CD4-positive, alpha-beta T cell treated with Interleukin-17A for 1 hour (primary cell): ENCODE data around the gene MAN2B2.
A peak's percentile ranks its signal among the peaks of the same experiment; 100 is the strongest.
"Not testable (repeated sequence)": the region's sequence is repeated elsewhere in the genome, so short reads cannot be mapped to it uniquely, and the experiment has no call there.

Source experiments
- DNase-seq: peaks from one replicate; pipeline ENCODE4 v3.0.0-alpha.2; 2020

The MAN2B2 gene

DNA sequence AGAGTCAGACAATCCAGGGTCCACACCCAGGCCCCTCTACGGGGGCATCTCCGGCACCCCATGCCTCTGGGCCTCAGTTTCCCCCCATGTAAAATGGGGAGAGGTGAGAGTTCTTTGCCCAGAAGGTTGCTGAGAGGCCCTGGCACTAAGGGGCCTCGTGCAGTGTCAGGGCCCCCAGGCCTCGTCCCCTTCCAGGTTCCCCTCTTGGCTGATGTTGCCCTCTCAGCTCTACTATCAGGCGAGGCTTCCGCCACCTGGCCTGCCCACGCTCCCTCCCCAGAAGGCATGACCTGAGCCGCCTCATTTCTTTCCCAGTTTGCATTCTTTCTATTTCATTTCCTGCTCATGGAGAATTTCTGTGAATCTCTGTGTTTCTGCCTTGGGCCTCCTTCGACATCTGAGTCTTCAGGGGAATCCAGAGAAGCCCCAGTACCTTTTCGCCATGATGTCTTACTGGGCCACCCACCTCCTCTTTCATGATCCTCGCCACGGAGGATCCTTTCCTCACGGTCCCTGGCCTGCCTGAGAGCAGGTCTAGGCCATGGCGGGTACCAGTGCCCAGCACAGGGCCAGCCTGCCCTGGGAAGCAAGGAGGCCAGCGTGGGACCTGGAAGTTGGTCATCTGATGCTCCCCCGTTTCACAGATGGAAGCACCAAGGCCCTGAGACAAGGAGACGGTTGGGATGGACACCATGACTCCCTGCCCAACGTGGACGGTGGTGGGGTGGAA is 43.6 kb downstream of the MAN2B2 start:
- DNase-seq = no peak

DNA sequence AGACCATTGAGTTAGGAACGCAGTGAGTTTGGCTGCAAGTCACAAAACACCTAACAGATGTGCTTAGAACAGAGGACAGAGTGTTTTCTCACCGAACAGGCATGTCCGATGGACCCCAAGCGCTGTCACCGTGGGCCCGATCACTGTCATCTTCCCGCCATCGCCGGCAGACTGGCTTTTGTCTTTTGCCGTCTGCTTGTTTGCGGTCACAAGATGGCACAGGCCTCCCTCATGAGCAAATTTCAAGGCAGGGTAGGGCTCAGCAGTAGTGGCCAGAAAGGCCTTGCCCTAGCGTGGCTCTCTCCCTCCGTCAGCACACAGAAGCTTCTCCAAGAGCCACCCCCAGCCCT is 44.1 kb downstream of the MAN2B2 start:
- no peak for DNase-seq

DNA sequence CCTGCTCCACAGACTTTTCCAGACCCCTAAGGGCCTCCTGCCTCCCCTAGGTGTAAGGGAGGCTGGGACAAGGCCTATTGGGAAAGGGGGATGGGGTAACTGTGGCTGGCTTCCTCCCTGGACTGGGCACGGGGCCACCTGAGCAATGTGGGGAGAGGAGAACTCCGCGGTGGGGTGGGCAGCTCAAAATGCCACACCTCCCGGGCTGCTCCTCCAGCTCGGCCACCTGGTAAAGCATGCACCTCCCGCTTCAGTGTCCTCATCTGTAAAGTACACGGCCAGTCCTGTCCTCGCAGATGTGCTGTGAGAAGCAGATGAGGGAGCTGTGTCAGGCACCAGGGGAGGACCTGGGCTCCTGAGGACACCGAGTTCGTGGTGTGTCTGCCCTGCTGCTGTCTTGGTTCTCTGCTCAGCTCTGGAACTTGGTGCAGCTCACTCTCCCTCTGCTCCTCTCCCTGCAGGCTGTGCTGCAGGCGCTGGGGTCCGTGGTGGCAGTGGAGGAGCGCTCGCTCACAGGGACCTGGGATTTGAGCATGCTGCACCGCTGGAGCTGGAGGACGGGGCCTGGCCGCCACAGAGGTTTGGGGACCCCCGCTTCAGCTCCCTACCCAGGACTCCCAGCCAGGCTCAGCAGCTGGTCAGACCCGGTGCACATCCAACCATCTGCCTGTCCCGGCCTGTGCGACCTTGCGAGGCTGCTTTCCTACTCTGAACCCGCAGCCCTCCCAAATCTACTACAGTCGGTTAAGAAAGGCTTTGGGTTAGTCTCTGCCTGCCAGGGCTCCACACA is 44.7 kb downstream of the MAN2B2 start:
- no peak for DNase-seq

DNA sequence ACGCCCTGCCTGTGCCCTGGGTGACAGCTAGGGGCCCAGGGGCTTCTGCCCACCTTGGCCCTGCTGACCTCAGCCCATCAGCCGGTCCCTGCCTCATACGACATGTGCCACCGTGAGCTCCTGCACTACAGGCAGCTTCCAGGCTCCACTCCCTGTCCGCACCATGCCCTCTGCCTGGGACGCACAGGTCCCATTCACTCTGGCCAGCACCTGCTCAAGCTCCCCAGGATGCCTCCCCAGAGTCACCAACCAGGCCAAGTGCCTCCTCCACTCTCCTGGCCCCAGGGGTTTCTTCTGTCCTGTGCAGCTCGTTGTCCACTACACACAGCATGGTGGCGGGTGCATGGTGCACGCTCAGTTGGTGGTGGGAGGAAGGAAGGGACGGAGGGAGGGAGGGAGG is 45.3 kb downstream of the MAN2B2 start:
- no peak for DNase-seq

DNA sequence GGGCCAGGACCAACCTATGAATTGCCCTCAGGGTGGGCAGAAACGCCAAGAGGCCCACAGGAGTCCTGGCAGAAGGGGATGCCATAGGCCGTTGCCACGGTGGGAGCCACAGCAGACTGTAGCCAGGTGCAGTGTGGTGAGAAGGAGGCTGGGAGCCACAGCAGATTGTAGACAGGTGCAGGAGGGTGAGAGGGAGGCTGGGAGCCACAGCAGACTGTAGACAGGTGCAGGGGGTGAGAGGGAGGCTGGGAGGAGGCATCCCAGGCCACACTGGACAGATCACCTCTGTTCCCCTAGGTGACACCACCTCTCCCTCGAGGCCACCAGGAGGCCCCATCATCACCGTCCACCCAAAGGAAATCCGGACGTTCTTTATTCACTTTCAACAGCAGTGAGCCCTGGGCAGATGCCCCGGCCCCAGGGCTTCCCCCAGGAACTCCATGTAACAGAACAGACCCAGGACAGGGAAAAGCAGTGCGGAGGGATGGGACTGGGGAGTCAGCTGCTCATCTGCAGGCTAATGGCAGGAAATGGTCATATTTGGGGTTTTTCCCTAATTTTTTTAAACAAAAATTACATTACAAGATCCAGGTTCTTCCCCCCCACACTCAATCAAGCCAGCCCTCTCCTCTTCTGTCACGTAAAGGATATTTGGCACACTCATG is 46.0 kb downstream of the MAN2B2 start:
- DNase-seq = no peak

DNA sequence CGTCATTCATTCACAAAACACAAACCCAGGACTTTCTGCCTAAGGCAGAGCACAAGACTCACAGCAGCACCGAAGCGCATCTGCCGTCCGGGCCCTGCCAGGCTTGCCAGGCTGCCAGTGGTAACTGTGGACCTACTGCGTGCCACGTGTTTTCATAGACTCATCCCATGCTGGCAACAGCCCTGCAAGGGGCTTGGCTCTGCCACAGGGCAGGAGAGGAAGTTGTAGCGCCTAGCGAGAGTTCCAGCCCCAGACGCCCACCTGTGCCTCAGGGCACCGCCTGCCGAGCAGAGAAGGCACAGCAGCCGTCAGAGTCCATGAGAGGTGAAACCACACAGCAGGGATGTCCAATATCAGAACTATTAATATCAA is 46.6 kb downstream of the MAN2B2 start:
- no peak for DNase-seq

DNA sequence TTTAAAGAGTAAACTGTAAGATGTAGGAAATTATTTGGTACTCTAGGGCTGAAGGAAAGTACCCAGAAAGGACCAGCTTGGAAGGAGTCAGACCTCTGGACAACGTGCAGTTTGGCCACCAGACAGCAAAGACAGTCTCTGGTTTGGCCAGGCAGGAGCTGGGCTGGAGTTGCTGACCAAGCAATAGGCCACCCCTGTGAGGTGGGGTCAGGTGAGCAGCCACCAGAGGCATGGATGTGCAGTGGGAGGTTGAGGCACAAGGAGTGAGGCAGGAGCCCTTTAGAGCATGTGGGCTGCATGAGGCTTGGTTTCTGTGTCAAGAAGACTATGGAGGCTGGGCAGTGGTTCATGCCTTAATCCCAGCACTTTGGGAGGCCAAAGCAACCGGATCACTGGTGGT is 47.8 kb downstream of the MAN2B2 start:
- DNase-seq = no peak

DNA sequence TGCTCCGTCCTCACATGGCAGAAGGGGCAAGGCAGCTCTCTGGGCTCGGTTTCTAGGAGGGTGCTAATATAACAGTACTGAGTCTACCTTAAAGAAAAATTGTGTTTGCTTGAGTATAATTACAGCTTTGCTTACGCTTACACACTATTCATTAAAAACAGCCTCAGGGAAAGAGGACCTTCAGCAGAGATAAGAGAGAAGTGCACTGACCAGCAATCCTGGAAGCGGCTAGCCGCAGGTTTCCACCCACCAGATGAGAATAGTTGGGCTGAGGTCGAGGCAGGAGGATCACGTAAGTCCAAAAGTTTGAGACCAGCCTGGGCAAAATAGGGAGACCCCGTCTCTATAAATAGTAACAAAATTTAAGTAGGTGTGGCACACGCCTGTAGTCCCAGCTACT is 50.3 kb downstream of the MAN2B2 start:
- no peak for DNase-seq

DNA sequence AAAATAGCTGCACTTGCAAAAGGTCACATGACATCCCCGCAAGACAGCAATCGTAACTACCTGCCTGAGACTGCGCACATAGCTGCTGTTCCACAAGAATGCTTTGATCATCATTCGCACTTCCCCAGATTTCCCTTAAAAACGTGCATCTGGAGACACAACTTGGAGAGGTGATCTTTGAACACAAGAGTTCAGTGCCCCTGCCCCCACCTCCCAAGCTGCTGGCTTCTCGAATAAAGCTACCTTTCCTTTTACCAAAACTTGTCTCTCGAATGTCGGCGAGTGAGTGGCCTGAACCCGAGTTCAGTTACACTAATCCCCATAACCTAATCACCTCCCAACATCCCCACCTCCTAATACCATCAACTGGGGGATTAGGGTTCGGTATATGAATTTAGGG is 51.1 kb downstream of the MAN2B2 start:
- no peak for DNase-seq

DNA sequence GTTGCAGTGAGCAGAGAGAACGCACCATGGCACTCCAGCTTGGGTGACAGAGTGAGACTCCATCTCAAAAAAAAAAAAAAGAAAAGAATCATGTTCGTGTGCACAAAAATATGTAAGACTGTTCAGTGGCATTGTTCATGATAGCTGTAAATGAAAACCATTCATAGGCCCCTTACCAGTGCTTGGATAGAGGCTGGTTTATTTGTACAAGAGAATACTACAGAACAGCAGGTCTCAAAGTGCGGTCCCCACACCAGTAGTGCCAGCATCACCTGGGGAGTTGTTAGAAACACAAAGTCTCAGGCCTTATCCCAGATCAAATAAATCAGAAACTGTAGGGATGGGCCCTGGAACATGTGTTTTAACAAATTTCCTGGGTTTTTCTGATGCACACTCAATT is 52.8 kb downstream of the MAN2B2 start:
- no peak for DNase-seq

DNA sequence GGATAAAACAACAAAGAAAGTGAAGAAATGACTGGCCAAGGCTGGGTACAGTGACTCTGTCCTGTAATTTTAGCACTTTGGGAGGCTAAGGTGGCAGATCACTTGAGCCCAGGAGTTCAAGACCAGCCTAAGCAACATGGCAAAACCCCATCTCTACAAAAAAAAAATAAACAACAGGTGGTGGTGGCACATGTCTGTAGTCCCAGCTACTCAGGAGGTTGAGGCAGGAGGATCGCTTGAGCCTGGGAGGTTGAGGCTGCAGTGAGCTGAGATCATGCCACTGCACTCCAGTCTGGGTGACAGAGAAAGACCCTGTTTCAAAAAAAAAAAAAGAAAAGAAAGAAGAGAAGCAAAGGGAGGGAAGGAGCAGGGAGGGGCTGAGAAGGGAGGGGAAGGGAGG is 53.5 kb downstream of the MAN2B2 start:
- DNase-seq = not testable (repeated sequence)

DNA sequence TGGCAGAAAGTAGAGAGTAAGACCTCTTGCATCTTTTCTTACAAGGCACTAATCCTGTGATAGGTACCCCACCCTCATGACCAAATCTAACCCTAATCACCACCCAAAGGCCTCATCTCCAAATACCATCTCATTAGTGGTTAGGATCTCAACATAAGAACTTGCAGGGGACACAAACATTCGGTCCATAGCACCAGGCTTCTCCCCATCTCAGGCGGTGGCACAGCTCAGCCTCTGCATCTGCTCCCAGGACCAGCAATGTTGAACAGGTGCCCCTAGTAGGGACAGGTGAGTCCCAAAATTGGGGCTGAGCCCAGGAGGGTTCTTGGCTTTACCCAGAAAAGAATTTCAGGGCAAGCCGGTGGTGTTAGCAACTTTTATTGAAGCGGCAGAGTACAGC is 57.1 kb downstream of the MAN2B2 start:
- DNase-seq = no peak

DNA sequence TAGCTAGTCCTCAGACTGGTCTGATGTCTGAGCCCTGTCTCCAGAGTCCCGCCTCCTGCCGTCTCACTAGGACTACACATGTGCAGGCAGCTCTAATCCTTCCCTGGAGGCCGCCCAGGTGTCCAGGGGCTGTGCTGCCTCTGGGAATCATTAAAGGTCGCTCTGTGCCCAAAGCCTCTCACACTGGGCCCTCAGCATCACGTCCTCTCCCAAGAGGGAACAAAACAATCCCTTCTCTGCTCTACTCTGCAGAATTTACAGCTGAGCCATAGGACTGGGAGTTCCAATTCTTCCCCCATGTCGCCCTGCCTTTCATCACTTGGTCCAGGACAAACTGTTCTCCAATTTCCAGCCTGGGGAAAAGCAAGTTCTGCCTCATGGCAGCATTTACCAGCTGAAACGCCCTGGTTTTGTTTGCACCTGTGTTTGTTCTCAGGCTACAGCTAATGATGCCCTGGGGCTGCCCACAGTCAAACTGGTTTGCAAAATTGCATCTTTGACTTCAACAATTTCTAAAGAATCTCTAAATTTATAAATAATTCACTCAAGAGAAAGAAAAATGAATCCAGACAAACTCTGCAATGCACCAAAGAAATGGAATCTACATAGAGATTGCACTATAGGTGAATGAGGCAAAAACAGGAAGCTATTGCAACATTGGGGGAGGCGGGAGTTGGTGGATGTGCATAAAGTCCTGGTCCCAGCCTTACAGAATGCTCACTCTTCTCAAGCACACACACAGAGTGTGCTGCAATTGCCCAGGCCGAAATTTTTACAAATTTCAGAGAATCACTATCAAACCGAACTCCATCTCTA is 58.3 kb downstream of the MAN2B2 start:
- DNase-seq = no peak

DNA sequence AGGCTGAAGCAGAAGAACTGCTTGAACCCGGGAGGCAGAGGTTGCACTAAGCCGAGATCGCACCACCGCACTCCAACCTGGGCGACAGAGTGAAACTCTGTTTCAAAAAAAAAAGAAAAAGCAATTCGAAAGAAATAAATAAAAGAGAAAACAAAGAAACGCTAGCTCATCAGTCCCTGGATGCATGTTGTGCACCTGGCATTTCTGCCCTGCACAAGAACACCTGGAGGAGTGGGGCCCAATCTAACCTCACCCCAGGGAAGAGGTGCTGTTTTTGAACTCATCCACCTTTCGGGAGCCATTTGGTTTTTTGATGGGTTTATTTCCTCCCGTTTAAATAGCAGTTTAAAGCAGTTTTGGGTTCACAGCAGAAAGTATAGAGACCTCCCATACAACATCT is 59.8 kb downstream of the MAN2B2 start:
- no peak for DNase-seq

DNA sequence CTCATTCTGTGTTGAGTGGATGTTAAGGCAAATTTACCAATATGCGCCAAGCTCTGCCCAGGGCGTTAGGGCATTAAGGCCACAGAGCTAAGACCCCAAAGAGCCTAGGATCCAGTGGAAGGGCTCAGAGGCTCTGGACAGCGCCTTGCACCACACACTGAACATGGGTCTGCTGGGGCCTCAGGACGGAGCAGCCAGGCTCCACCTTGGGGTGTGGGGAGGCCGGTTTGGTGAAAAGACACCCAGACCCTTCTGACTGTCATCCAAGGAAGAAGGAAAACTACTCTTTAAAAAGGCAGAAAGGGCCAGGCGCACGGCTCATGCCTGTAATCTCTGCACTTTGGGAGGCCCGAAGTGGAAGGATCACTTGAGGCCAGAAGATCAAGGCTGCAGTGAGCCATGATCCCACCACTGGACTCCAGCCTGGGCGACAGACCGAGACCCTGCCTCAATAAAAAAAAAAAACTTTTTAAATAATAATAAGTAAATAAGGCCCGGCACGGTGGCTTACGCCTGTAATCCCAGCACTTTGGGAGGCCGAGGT is 64.2 kb downstream of the MAN2B2 start:
- no peak for DNase-seq

DNA sequence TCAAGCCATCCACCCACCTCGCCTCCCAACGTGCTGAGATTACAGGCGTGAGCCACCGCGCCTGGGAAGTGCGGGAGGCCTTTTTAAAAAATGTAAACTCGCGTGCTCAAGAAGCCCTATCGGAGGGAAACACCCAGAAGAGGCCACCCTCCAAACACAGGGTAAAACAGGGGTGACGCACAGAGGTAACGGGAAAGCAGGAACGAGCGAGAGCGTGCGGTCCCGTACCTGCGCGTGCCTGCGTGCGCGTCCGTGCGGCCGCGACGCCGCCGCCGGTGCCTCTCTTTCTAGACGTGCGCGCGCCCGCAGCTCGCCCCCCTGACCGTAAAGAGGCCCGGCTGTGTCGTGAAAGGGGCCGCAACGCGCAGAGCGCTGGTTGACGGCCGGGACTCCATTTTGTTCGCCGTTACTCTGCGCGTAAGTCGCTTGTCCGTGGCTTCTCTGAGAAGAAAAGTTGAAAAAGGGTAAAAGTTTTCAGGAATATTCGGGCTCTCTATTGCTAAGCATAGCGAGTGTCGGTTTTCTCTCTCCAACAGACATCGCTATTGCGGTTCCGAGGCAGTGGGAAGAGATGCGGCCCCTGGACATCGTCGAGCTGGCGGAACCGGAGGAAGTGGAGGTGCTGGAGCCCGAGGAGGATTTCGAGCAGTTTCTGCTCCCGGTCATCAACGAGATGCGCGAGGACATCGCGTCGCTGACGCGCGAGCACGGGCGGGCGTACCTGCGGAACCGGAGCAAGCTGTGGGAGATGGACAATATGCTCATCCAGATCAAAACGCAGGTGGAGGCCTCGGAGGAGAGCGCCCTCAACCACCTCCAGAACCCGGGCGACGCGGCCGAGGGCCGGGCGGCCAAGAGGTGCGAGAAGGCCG is 65.5 kb downstream of the MAN2B2 start, which contains the start of gene MRFAP1:
Gene MRFAP1, plus strand, starts transcription at position 394 of the 872 bp plus-strand sequence. Its CDS starts 178 bp downstream, at position 572.
- DNase-seq = peak; percentile 95

DNA sequence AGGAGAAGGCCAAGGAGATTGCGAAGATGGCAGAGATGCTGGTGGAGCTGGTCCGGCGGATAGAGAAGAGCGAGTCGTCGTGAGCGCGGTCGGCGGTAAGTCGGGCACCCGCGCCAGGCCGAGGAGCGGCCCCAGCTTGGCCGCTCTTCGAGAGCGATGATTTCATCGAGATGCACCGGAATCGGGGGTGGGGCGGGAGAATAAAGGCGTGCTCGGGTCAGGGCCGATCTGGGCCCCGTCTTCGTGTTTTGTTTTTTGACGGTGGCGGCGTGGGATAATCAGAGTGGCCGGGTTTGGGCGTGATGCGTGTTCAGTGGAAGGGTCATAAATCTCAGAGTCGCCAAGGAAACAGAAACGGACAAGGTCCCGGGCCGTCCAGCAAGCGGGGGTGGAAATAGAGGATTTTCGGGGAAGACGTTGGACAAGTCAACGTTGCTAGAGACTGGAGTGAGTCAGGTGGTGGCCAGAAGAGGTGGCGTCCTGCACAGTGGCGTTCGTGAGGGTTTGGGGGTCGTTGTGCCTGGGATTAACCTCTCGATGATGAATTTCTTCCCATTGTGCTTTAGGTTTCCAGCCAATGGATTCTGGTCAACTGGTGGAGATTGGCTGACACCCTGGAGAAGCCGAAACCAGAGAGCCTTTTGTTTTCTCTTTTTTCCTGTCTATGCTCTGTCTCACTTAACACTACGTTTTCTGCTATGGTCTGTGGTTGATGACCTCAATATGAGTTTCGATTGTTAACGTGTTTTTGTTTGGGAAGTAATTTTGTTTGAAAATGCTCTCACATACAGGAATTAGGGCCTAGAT is 66.4 kb downstream of the MAN2B2 start:
- peak; percentile 68 for DNase-seq

DNA sequence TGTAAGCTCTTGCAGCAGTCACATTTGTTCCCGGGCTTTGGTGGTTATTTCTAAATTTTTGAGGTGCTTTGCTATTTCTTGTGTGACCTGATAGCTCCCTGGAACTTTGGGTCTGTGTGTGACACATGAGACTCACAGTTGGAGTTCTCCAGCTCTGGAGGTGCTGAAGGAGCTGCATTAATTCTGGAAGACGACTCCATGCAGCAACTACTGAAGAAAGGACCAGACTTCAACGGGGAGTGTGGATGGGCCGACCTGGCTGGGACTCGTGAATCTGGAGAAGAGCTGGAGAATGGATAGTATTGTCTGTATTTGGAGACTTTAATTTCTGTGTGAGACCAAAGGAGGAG is 67.0 kb downstream of the MAN2B2 start:
- DNase-seq = no peak

DNA sequence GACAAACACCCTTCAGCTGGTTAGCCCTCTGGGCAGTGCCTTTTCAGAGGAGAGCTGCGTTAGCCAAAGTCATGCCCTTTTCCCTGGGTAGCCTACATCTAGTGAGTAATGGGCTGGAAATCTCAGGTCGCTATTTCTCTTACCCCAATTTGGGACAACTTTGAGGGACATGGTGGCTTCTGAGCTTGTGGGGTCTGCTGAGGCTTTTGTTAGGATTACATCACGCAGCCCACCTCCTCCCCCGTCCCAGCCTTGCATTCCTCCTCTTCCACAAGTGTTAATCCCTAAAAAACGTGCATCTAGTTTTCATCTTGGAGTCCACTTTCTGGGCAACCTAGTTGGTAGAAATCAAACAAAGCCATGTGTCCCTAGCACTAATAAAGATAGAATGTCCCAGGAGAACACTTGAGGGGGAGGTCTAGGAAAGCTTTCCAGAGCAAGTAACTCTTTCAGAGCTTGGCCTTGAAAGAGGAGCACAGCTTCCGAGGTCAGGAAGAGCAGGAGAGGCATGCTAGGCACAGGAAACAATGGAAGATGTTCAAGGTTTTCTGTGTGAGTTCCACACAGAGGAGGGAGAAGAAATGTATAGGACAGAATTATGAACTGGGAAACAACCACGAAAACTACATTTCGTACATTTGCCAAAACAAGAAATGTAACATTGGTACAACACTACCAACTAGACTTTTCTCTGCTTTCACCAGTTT is 68.3 kb downstream of the MAN2B2 start:
- no peak for DNase-seq

DNA sequence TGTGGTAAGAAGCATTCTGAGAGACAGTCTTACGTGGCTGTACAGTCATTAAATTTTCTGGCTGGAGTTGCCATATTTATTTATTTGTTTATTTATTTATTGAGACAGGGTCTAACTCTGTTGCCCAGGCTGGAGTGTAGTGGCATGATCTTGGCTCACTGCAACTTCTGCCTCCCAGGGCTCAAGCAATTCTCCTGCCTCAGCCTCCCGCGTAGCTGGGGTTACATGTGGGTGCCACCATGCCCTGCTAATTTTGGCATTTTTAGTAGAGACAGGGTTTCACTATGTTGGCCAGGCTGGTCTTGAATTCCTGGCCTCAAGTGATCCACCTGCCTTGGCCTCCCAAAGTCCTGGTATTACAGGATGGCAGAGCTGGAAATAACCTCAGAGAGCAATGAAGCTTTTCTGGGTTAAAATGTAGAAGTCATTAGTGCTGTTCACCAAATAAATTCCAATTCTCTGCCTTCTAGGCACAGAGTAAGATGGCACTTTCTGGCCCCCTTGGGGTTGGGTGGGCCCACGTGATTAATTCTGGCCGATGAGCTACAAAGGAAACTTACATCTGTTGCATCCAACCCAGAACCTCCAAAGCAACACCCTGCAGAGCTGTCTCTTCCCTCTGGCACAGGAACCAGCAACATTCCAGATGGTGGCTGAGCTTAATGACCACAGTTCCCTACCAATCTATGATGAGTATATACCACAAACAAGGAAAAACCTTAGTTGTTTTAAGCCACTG is 70.0 kb downstream of the MAN2B2 start:
- DNase-seq = no peak
